Measurements from ENCODE around the gene PAM16.
"Not testable (repeated sequence)": the region's sequence is repeated elsewhere in the genome, so short reads cannot be mapped to it uniquely, and the experiment has no call there.

PAM16 gene

GRCh38 chr16:4350365-4350786 lies 745 bp downstream of the PAM16 start:
- no peak for DNase-seq

GRCh38 chr16:4349332-4349731 lies 1.8 kb downstream of the PAM16 start:
- no peak for DNase-seq

- no peak for DNase-seq
Observed at GRCh38 chr16:4347765-4348509, 3.2 kb downstream of the PAM16 start.

GRCh38 chr16:4347010-4347409 lies 4.1 kb downstream of the PAM16 start:
- DNase-seq: no peak

- no peak for DNase-seq
Observed at GRCh38 chr16:4345836-4346781, 5.0 kb downstream of the PAM16 start.

- no peak for DNase-seq
Observed at GRCh38 chr16:4344983-4345835, 5.9 kb downstream of the PAM16 start.

- DNase-seq: not testable (repeated sequence)
Observed at GRCh38 chr16:4344300-4344982, 6.7 kb downstream of the PAM16 start.

- no peak for DNase-seq
Observed at GRCh38 chr16:4342866-4343744, 8.0 kb downstream of the PAM16 start.

GRCh38 chr16:4341250-4341649 lies 9.9 kb downstream of the PAM16 start:
- no peak for DNase-seq

- no peak for DNase-seq
Observed at GRCh38 chr16:4340443-4340842, 10.7 kb downstream of the PAM16 start.

GRCh38 chr16:4339909-4340308 lies 11.2 kb downstream of the PAM16 start:
- no peak for DNase-seq

- no peak for DNase-seq
Observed at GRCh38 chr16:4339455-4339854, 11.7 kb downstream of the PAM16 start.

GRCh38 chr16:4338712-4339299 lies 12.3 kb downstream of the PAM16 start:
- no peak for DNase-seq

GRCh38 chr16:4338125-4338582 lies 13.0 kb downstream of the PAM16 start:
- DNase-seq: no peak

GRCh38 chr16:4337540-4338088 lies 13.5 kb downstream of the PAM16 start:
- DNase-seq: no peak

- no peak for DNase-seq
Observed at GRCh38 chr16:4336701-4337539, 14.2 kb downstream of the PAM16 start.

- no peak for DNase-seq
Observed at GRCh38 chr16:4334724-4335495, 16.2 kb downstream of the PAM16 start.

- DNase-seq: not testable (repeated sequence)
Observed at GRCh38 chr16:4333714-4334113, 17.4 kb downstream of the PAM16 start.

- DNase-seq: no peak
Observed at GRCh38 chr16:4333308-4333638, 17.8 kb downstream of the PAM16 start.

Measured in stimulated activated CD4-positive, alpha-beta T cell treated with anti-CD3 and anti-CD28 coated beads, Interleukin-4, amount 100 ng/mL, for 1 hour (primary cell).